SU-DHL-6 (cell line): ENCODE results near the gene PDE6A.

ENCODE experiments used
- CTCF ChIP-seq: fragments of 200-600 bp; sonication (generic); IDR thresholded peaks from one replicate; pipeline ENCODE4 v1.5.1; 2017; ENCODE audit warnings: antibody characterized with exemption, mild to moderate bottlenecking, low read length, moderate library complexity; ENCODE audit not compliant: insufficient read depth, poor library complexity, severe bottlenecking
- EZH2phosphoT487 ChIP-seq: fragments of 200-600 bp; sonication (generic), shearing (Covaris generic); conservative IDR thresholded peaks from 2 replicates; pipeline ENCODE4 v1.6.1; 2018; ENCODE audit warnings: mild to moderate bottlenecking, antibody characterized with exemption, low read length, moderate library complexity, mixed read lengths

DNA sequence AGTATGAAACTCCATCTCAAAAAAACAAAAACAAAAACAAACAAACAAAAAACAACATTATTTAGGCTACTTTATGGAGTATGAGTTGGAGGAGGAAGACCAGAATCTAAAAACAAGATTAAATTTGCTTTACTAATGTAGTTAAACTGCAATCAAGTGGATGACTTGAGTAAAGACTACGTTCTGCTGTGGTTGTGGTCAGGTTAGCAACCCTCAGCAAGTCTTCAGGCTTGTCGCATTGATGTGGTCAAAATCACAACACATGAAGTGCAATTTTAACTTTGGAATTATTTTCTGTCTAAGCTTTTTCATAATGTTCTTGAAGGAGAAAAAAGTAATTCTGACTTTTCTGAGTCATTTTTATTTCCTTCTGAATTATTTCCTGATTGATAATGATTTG is 43.1 kb downstream of the PDE6A start:
- no peak for TF ChIP-seq CTCF
- no peak for TF ChIP-seq EZH2phosphoT487
